ENCODE results near the gene LILRA5. TPM values are rescaled to one million over a fixed set of nuclear protein-coding genes. Genes with fewer than 3 reads are reported as not detected.
"Not testable (repeated sequence)": the region's sequence is repeated elsewhere in the genome, so short reads cannot be mapped to it uniquely, and the experiment has no call there.

The LILRA5 gene
- total RNA-seq (2014; rRNA removed; shearing (Covaris generic)), result not detected in 2 replicates
- polyA plus RNA-seq (2014; cell fraction: nucleus; rRNA removed), result not detected in 2 replicates

GRCh38 chr19:54312436-54313377, at the start of gene LILRA5:
Gene LILRA5, minus strand, starts transcription at chr19:54313166. Its CDS starts 147 bp downstream, at chr19:54313019.
- no peak for DNase-seq (ENCODE audit: extremely low read depth, low read depth)

GRCh38 chr19:54361680-54362422, 48.9 kb upstream of the LILRA5 start:
- not testable (repeated sequence) for DNase-seq (ENCODE audit: extremely low read depth, low read depth)

- not testable (repeated sequence) for DNase-seq (ENCODE audit: extremely low read depth, low read depth)
Measured at GRCh38 chr19:54359149-54359820, 46.3 kb upstream of the LILRA5 start.

GRCh38 chr19:54357381-54357780, 44.4 kb upstream of the LILRA5 start:
- no peak for DNase-seq (ENCODE audit: extremely low read depth, low read depth)

GRCh38 chr19:54356444-54357056, 43.6 kb upstream of the LILRA5 start:
- DNase-seq (ENCODE audit: extremely low read depth, low read depth), result no peak

- DNase-seq (ENCODE audit: extremely low read depth, low read depth), result no peak
Measured at GRCh38 chr19:54355675-54356074, 42.7 kb upstream of the LILRA5 start.

- DNase-seq (ENCODE audit: extremely low read depth, low read depth), result no peak
Measured at GRCh38 chr19:54354761-54355160, 41.8 kb upstream of the LILRA5 start.

GRCh38 chr19:54352546-54352945, 39.6 kb upstream of the LILRA5 start:
- DNase-seq (ENCODE audit: extremely low read depth, low read depth), result no peak

GRCh38 chr19:54352041-54352440, 39.1 kb upstream of the LILRA5 start:
- DNase-seq (ENCODE audit: extremely low read depth, low read depth), result no peak

GRCh38 chr19:54351474-54351873, 38.5 kb upstream of the LILRA5 start:
- DNase-seq (ENCODE audit: extremely low read depth, low read depth), result no peak

- DNase-seq (ENCODE audit: extremely low read depth, low read depth), result no peak
Measured at GRCh38 chr19:54345938-54346386, 33.0 kb upstream of the LILRA5 start.

- no peak for DNase-seq (ENCODE audit: extremely low read depth, low read depth)
Measured at GRCh38 chr19:54343868-54344267, 30.9 kb upstream of the LILRA5 start.

- DNase-seq (ENCODE audit: extremely low read depth, low read depth), result no peak
Measured at GRCh38 chr19:54341295-54341694, 28.3 kb upstream of the LILRA5 start.

GRCh38 chr19:54339646-54340358, 26.8 kb upstream of the LILRA5 start:
- no peak for DNase-seq (ENCODE audit: extremely low read depth, low read depth)

GRCh38 chr19:54338521-54338920, 25.6 kb upstream of the LILRA5 start:
- DNase-seq (ENCODE audit: extremely low read depth, low read depth), result no peak

- no peak for DNase-seq (ENCODE audit: extremely low read depth, low read depth)
Measured at GRCh38 chr19:54337858-54338230, 24.9 kb upstream of the LILRA5 start.

GRCh38 chr19:54336893-54337857, 24.2 kb upstream of the LILRA5 start:
- no peak for DNase-seq (ENCODE audit: extremely low read depth, low read depth)
